Mammary epithelial cell (primary cell): ENCODE data around the gene CHST15.

Experiments used
- EZH2 ChIP-seq: IDR thresholded peaks from 2 replicates; pipeline ENCODE4 v1.6.1; 2012; ENCODE audit warnings: low read length, inconsistent platforms, borderline replicate concordance
- TF ChIP-seq, protein P1 (sequence below), 2 donors: IDR thresholded peaks in 1 of 2; conservative IDR thresholded peaks in 1 of 2; 2 replicates each; pipeline ENCODE4 v1.5.1; 2011 to 2012; ENCODE audit warnings: inconsistent platforms in 2 of 2, low read length in 2 of 2, mild to moderate bottlenecking in 2 of 2, control low read depth in 1 of 2, low read depth in 1 of 2; ENCODE audit not compliant: insufficient read depth in 1 of 2; ENCODE audit errors: extremely low read depth in 1 of 2

DNA sequence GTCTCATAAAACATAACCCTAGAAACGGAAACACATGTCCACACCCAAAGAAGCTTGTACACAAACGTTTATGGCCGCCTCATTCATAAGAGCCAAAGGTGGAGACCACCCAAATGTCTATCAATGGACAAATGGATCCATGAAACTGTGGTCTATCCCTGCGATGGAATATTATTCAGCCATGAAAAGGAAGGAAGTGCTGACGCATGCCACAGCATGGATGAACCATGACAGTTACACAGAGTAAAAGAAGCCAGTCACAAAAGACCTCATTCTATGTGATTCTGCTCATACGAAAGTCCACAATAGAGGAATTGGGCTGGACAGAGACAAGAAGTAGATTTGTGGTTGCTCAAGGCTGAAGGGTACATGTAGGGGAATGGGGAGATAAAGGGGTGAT, 10.8 kb downstream of the CHST15 start:
- TF ChIP-seq, protein P1, sequence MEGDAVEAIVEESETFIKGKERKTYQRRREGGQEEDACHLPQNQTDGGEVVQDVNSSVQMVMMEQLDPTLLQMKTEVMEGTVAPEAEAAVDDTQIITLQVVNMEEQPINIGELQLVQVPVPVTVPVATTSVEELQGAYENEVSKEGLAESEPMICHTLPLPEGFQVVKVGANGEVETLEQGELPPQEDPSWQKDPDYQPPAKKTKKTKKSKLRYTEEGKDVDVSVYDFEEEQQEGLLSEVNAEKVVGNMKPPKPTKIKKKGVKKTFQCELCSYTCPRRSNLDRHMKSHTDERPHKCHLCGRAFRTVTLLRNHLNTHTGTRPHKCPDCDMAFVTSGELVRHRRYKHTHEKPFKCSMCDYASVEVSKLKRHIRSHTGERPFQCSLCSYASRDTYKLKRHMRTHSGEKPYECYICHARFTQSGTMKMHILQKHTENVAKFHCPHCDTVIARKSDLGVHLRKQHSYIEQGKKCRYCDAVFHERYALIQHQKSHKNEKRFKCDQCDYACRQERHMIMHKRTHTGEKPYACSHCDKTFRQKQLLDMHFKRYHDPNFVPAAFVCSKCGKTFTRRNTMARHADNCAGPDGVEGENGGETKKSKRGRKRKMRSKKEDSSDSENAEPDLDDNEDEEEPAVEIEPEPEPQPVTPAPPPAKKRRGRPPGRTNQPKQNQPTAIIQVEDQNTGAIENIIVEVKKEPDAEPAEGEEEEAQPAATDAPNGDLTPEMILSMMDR (conservative IDR thresholded peaks at IDR 0.05 in 1 of 2, IDR thresholded peaks at IDR 0.05 in 1 of 2; ENCODE audit: extremely low read depth in 1 of 2, insufficient read depth in 1 of 2, low read depth in 1 of 2, low read length in 2 of 2), result no peak
- TF ChIP-seq EZH2, result no peak
